Stimulated activated naive B cell treated with anti-CD40 and anti-IgM and Interleukin-4, amounts not matched to agents 10 μg/mL and 1 μg/mL and 100 μg/mL, for 72 hours (primary cell): ENCODE measurements around the gene SFSWAP.

Experiments used
- ATAC-seq, 2 donors: fragments of 150-1000 bp; cut with Tn5 transposase; replicated peaks; 2 replicates each; pipeline ENCODE4 v1.10.0; 2021; ENCODE audit warnings: moderate library complexity in 1 of 2
- DNase-seq: peaks from one replicate; pipeline ENCODE4 v3.0.0; 2021
- H3K27ac Mint-ChIP-seq: one replicate; pipeline ENCODE4 v1.8.0; 2022; ENCODE audit warnings: mild to moderate bottlenecking, mixed read lengths
- H3K27me3 Mint-ChIP-seq, 2 donors: one replicate each; pipeline ENCODE4 v1.8.0; 2022; ENCODE audit warnings: mixed read lengths in 2 of 2
- H3K36me3 Mint-ChIP-seq, 2 donors: one replicate each; pipeline ENCODE4 v1.8.0; 2022; ENCODE audit warnings: mixed read lengths in 2 of 2, mild to moderate bottlenecking in 1 of 2
- H3K4me1 Mint-ChIP-seq, 2 donors: one replicate each; pipeline ENCODE4 v1.8.0; 2022; ENCODE audit warnings: mixed read lengths in 2 of 2, mild to moderate bottlenecking in 1 of 2
- H3K4me3 Mint-ChIP-seq, 2 donors: one replicate each; pipeline ENCODE4 v1.8.0; 2022; ENCODE audit warnings: mild to moderate bottlenecking in 2 of 2, mixed read lengths in 2 of 2, moderate library complexity in 1 of 2
- H3K9me3 Mint-ChIP-seq, 2 donors: one replicate each; pipeline ENCODE4 v1.8.0; 2022; ENCODE audit warnings: mixed read lengths in 2 of 2, mild to moderate bottlenecking in 1 of 2

Gene SFSWAP

DNA sequence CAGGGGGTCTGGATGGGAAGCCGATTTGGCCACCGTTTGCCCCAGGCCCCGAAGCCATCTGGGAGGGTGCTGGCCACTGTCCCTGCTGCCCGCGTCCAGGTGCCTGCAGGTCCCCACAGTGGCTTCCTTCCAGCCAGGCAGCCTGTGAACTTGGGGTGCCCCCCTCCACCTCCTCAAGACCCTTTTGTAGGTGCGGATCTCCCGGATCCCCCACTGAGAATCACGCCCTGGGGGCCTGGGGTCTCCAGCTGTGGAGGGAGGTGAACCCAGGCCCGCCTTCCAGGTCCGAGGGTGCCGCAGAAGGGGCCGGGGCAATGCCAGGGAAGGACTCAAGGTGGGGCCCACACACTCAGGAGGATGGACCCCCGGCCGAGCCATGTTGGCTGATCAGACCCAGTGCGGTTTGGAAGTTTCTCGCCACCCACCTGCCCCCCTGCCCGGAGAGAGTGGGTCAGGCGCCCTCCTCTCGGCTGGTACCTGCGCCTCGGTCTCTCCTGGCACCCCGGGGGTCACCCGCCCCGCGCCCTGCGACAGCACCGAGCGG lies 119.0 kb downstream of the SFSWAP start:
- Mint-ChIP-seq H3K27me3 (peaks cover 0 to 4% of the 10 kb centered on the region in 2 donors), H3K9me3 (no peaks in the 10 kb centered on the region), H3K27ac (no peak overlapping the region), H3K4me1 (peaks cover 28 to 49% of the 10 kb centered on the region in 2 donors), H3K4me3 (peak overlapping the region; percentile 88 to 90), H3K36me3 (no peaks in the 10 kb centered on the region)
- ATAC-seq = peak; percentile 2
- no peak for DNase-seq

DNA sequence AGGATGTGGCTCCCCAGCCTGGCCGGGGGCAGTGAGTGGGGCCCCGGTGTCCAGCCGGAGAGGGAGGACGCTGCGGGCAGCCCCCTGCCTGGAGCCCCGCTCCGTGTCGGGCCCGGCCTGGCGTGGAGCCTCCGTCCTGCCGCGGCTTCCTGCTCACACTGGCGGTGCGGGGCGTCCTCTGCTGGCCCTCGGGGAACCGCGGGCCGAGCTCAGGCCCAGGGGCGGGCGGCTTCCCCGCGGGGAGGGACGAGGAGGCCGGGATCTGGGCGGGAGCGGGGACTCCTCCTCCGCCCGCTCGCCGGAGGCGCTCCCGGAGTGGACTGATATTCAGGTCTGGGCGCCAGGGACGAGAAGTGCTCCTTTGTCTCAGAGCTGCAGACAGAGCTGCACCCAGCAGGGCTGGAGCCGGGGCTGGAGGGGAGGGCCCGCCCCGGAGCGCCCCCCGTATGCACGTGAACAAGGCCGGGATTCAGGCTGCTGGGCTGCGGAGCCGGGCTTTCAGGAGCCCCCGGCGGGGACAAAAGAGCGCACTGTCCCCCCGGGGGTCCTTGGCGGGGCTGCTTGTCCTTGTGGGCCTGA lies 119.5 kb downstream of the SFSWAP start:
- Mint-ChIP-seq H3K4me1 (peaks cover 26 to 45% of the 10 kb centered on the region in 2 donors), H3K9me3 (no peaks in the 10 kb centered on the region), H3K27ac (no peak overlapping the region), H3K36me3 (no peaks in the 10 kb centered on the region), H3K27me3 (peaks cover 0 to 4% of the 10 kb centered on the region in 2 donors), H3K4me3 (peak overlapping the region; percentile 79 to 90)
- ATAC-seq (peak; percentile 51 to 59), DNase-seq (peak; percentile 57)

DNA sequence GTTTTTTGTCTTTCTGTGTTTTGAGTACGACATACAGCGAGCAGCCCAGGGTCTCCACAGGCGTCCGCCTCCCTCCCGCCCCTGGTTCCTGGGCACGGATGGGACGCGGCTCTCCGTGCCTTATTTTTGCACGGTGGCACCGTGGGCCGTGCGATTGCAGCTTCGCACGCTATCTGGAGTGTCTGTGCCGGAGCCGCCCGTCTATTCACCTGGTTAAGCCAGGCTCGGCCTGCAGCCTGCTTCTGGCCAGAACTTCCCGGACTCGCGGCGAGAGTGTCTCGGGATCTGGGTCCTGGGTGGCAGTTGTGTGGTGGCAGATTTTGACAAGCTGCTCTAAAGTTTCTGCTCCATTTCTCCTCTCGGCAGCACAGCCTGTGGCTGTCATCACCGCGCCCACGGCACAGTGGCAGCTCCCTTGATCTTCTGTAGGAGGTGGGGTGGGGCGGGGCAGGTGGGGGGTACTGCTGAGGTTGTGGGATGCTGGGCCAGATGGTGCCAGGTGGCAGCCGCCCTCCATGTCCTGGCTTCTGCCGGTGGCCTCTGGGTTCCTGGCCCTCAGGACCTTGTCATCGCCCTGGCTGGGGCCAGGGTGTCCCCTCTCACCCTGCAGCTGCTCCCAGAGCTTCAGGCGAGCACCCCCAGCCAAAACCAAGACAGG lies 120.2 kb downstream of the SFSWAP start:
- no peaks in the 10 kb centered on the region for H3K9me3 Mint-ChIP-seq
- no peaks in the 10 kb centered on the region for H3K36me3 Mint-ChIP-seq
- H3K27me3 Mint-ChIP-seq = peaks cover 0 to 4% of the 10 kb centered on the region in 2 donors
- peak overlapping the region; percentile 79 for H3K4me3 Mint-ChIP-seq
- peaks cover 22 to 40% of the 10 kb centered on the region in 2 donors for H3K4me1 Mint-ChIP-seq
- peak; percentile 23 for DNase-seq
- H3K27ac Mint-ChIP-seq = peak overlapping the region; percentile 65
- ATAC-seq = peak; percentile 38 to 44

DNA sequence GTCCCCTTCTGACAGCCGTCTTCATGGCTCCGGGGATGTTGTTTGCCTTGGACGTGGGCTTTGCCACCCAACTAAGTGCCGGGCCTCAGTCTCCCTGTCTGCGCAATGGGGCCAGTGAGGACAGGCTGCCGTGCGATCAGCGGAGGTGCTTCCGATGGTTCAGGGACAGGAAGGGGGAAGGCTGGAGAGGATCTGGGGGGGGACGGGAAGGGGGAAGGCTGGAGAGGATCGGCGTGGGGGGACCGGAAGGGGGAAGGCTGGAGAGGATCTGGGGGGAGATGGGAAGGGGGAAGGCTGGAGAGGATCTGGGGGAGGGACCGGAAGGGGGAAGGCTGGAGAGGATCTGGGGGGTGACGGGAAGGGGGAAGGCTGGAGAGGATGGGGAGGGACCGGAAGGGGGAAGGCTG lies 120.7 kb downstream of the SFSWAP start:
- Mint-ChIP-seq H3K36me3 (no peaks in the 10 kb centered on the region), H3K27ac (no peak overlapping the region), H3K27me3 (peaks cover 0 to 3% of the 10 kb centered on the region in 2 donors), H3K4me1 (peaks cover 19 to 34% of the 10 kb centered on the region in 2 donors), H3K4me3 (peak overlapping the region in 1 of 2 donors; percentile 79), H3K9me3 (no peaks in the 10 kb centered on the region)
- DNase-seq (no peak), ATAC-seq (no peak)

DNA sequence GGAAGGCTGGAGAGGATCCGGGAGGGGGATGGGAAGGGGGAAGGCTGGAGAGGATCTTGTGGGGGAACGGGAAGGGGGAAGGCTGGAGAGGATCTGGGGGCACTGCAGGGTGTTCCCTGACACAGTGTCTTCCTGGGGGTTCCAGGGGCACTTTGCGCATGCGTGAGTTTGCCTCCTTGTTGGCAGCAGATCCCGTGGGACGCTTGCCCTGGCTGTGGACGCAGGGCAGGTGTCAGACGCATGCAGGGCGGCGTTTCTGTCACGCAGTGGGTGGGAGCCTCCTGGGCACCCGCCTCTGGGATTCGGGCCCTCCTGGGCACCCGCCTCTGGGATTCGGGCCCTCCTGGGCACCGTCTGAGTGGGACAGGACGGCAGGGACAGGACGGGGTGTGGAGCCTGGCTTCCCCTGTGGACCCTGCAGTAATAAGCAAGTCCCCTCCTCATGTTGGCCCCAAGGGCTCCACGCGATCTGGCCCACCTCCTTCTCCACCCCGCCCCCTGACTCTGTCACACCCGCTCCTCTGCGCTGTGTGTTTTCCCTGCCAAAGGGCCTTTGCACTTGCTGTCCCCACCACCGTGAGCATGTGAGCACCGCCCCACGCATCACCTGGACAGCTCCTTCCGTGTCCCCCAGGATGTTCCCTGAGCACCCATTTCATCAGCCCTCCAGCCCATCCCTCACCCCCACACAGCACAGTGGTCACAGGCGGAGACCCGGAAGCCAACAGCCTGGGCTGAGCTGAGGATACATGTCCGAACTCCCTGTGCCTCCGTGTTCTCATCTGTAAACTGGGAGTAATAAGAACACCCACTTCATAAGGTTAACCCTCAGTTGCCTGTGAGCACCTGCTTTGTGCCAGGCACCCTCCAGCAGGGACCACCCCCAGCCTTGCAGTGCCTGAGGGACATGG lies 121.7 kb downstream of the SFSWAP start:
- no peak overlapping the region for H3K4me3 Mint-ChIP-seq
- H3K27ac Mint-ChIP-seq = no peak overlapping the region
- no peak for DNase-seq
- H3K36me3 Mint-ChIP-seq = no peaks in the 10 kb centered on the region
- ATAC-seq = no peak
- no peaks in the 10 kb centered on the region for H3K27me3 Mint-ChIP-seq
- H3K4me1 Mint-ChIP-seq = peaks cover 15 to 30% of the 10 kb centered on the region in 2 donors
- no peaks in the 10 kb centered on the region for H3K9me3 Mint-ChIP-seq

DNA sequence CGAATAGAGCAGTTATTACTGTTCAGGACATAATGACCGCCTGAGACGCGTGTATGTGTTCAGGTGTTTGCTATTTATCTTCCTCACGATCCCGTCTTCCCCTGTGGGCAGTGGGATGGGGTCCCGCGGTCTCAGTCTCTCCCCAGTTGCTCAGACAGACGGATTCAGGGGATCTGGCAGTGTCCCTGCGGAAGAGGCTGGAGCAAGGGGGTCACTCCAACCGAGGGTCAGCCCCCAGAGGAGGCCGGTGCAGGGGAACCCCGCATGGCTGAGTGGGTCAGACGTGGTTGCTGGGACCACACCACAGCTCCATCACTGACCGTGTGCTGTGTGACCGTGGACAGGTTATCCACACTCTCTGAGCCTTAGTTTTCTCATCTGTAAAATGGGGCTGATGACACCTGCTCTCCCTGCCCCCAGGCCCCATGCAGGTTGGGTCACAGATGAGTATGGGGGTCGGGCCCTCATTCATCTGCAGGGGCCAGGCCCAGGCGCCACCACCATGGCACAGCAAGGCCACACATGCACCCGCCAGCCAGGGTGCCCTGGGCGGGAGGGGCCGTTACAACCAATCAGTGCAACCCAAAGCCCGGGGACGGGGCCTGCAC lies 122.5 kb downstream of the SFSWAP start:
- no peak for ATAC-seq

DNA sequence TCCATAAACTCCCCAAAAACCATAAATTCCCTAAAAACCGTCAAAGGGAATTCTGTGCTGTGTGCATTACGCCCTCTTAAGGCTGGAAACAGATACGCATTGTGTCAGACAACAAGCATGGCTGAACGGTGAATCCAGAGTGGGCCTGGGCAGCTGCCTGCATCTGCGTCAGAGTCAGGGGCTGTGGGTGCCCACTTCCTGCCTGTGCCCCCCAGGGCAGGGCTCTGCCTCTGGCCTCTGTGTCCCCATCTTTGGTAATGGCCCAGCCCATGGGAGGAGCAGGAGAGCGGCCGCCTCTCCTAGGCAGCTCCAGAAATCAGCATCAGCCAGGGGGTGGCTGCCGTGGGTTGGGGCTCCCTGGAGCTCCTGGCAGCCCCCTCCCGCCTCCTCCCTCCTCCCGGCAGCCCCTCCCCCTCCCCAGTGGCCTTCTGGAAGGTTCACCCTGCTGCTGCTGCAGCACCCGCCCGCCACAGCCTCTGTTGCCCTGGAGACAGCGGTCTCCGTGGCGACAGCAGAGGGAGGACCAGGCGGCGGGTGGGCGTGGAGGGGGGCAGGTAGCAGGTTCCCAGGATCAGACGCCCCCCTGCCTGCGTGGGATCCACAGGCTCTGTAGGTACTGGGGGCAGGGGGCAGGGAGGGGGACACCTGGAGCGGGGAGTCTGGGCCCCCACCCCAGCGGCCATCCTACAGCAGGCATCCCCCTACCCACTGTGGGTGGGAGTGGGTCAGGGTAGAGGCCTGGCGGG lies 123.2 kb downstream of the SFSWAP start:
- Mint-ChIP-seq H3K4me3 (no peak overlapping the region), H3K4me1 (peaks cover 15 to 29% of the 10 kb centered on the region in 2 donors), H3K27me3 (no peaks in the 10 kb centered on the region), H3K27ac (no peak overlapping the region), H3K36me3 (no peaks in the 10 kb centered on the region), H3K9me3 (no peaks in the 10 kb centered on the region)
- ATAC-seq (no peak), DNase-seq (no peak)

More for the DNA sequence above, 122.5 kb downstream of the SFSWAP start:
- no peaks in the 10 kb centered on the region for H3K27me3 Mint-ChIP-seq
- no peak overlapping the region for H3K27ac Mint-ChIP-seq
- H3K4me3 Mint-ChIP-seq = no peak overlapping the region
- no peaks in the 10 kb centered on the region for H3K36me3 Mint-ChIP-seq
- peaks cover 15 to 30% of the 10 kb centered on the region in 2 donors for H3K4me1 Mint-ChIP-seq
- DNase-seq = no peak
- no peaks in the 10 kb centered on the region for H3K9me3 Mint-ChIP-seq

DNA sequence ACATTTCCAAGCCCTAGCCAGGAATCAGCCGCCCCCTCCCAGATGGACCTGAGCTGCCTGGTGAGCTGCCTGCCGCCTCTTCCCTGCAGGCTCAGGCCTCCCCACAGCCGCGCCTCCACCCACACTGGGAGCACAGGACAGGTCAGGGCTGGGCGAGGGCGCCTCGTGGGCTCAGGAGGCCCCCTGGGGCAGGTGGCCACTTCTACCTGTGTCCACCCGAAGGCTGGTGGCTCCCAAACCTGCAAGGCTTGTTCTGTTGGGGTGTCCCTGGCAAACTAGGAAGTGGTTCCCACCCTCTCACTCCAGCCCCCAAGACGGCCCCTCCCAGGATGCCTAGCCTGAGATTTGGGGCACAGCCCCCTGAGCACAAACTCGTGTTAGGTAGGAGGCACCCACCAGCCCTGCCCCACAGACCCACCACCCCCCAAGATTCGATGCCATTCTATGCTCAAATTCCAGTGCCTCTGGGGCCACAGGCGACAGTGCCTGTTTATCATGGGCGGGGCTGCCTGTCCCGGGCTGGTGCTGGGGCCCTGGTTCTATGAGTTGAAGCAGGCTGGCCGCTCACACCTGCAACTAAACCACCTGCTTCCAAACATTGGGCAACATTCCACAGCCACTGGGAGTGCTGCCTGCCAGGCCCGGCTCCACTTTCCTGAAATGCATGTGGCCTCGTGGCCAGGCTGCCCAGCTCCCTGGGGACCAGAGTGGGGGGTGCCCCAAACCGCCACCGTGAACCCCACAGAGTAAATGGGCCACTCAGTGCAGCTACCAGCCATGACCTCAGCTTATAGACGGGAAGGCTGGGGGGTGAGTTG lies 124.1 kb downstream of the SFSWAP start:
- peaks cover 8 to 20% of the 10 kb centered on the region in 2 donors for H3K4me1 Mint-ChIP-seq
- H3K9me3 Mint-ChIP-seq = no peaks in the 10 kb centered on the region
- DNase-seq (no peak), ATAC-seq (no peak)
- no peaks in the 10 kb centered on the region for H3K36me3 Mint-ChIP-seq
- H3K4me3 Mint-ChIP-seq = no peak overlapping the region
- no peak overlapping the region for H3K27ac Mint-ChIP-seq
- H3K27me3 Mint-ChIP-seq = no peaks in the 10 kb centered on the region

DNA sequence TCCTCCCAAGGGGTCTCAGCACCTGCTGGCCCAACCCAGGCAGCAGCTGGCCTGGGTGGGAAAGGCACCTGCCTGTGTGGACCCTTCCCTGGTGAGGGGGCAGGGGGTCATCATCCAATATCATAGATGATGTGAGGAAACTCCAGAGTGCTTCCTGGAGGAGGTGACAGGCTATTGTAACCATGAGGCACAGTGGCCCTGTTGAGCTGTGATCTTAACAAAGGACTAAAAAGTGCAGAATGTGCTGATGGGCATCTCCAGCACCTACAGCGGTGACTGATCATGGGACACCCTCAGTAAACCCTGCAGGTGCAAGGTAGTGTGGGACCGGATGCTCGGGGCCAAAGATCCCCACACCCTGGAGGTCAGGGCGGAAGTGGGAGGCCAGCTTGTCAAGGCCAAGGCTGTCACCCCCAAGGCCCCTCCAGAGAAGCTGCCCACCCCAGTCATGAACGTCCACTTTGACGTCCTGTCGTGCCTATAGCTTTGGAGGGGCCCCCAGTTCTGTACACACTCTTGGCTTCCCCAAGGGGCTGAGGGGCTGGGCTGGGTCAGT lies 124.8 kb downstream of the SFSWAP start:
- DNase-seq (no peak), ATAC-seq (no peak)
- no peak overlapping the region for H3K27ac Mint-ChIP-seq
- no peaks in the 10 kb centered on the region for H3K9me3 Mint-ChIP-seq
- no peak overlapping the region for H3K4me3 Mint-ChIP-seq
- H3K27me3 Mint-ChIP-seq = no peaks in the 10 kb centered on the region
- H3K36me3 Mint-ChIP-seq = peaks cover 3% of the 10 kb centered on the region in 2 donors
- H3K4me1 Mint-ChIP-seq = peaks cover 8 to 19% of the 10 kb centered on the region in 2 donors

DNA sequence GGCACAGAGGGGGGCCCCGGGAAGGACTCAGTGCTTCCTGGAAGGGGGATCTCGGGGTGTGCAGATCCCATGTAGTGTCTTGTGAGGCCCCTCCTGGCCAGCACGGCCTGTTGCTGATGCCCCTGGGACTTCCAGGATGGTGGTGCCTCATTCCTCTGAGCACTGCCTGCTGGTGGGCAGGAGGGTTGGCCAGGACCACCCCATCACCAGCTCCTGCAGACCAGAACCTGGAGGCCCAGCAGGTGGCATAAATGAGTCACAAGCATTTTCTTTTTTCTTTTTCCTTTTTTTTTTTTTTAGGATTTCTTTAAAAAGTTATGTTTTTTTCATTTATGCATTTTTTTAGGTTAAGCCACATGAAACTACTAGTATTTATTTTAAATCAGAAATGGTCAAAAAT lies 125.3 kb downstream of the SFSWAP start:
- no peaks in the 10 kb centered on the region for H3K27me3 Mint-ChIP-seq
- DNase-seq (no peak), ATAC-seq (no peak)
- peaks cover 5 to 14% of the 10 kb centered on the region in 2 donors for H3K4me1 Mint-ChIP-seq
- H3K4me3 Mint-ChIP-seq = no peak overlapping the region
- H3K27ac Mint-ChIP-seq = no peak overlapping the region
- no peaks in the 10 kb centered on the region for H3K9me3 Mint-ChIP-seq
- peaks cover 3 to 5% of the 10 kb centered on the region in 2 donors for H3K36me3 Mint-ChIP-seq

DNA sequence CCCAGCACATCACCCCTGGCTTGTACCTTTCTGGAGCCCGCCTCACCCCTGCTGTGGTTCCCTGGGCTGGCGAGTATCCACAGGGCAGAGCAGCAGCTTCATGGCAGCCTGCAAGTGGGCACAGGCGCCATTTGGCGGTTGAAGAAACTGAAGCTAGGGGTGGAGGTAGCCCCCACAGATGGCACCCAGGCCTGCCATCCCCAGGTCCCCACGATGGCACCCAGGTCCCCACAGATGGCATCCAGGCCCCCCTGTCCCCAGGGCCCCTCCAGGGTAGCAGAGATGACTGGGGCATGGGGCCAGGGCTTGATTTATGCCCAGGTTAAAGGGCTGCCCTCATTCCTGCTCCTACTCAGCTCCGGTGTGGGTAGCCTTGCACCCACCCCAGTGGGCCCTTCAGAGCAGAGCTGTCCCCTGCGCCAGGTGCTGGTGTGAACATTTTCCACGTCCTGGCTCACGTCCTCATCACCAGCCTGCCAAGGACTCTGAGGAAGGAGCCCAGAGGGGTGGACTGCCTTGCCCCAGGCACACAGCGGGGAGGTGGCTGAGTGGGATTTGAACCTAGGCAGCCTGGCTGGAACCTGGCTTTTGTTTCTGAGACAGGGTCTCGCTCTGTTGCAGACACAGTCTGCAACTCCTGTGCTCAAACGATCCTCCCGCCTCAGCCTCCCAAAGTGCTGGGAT lies 126.0 kb downstream of the SFSWAP start:
- Mint-ChIP-seq H3K27me3 (no peaks in the 10 kb centered on the region), H3K4me3 (no peak overlapping the region)

More for the DNA sequence above, 126.0 kb downstream of the SFSWAP start:
- Mint-ChIP-seq H3K9me3 (no peaks in the 10 kb centered on the region), H3K4me1 (peaks cover 1 to 10% of the 10 kb centered on the region in 2 donors), H3K27ac (no peak overlapping the region), H3K36me3 (peaks cover 3 to 8% of the 10 kb centered on the region in 2 donors)
- DNase-seq (no peak), ATAC-seq (no peak)
